Right lobe of liver (tissue), 6 donors: ENCODE measurements around the gene CPN2. TPM values are rescaled to one million over a fixed set of nuclear protein-coding genes. Genes with fewer than 3 reads are reported as not detected.

ENCODE experiments used
- ATAC-seq, 4 donors: fragments of 200-7000 bp; cut with Tn5 transposase; one replicate each; pipeline ENCODE4 v1.9.1; 2020; ENCODE audit warnings: mild to moderate bottlenecking in 4 of 4, moderate library complexity in 4 of 4
- DNase-seq, 3 donors: peaks; one replicate each; pipeline ENCODE4 v3.0.0-alpha.2; 2020
- H3K27ac ChIP-seq, 3 donors: fragments of 200-600 bp; one replicate each; pipeline ENCODE4 v1.8.0; 2022
- H3K27me3 ChIP-seq, 2 donors: fragments of 200-600 bp; one replicate each; pipeline ENCODE4 v1.8.0; 2022
- H3K36me3 ChIP-seq, 4 donors: fragments of 200-600 bp; sonication (generic) in 1 of 4; one replicate each; pipeline versions ENCODE4 v1.5.1 to v1.8.0; 2017 to 2022; ENCODE audit warnings: control low read depth in 1 of 4
- H3K4me1 ChIP-seq, 4 donors: fragments of 200-600 bp; sonication (generic) in 1 of 4; one replicate each; pipeline versions ENCODE4 v1.5.1 to v1.8.0; 2017 to 2022; ENCODE audit warnings: control low read depth in 1 of 4
- H3K4me3 ChIP-seq, 3 donors: fragments of 200-600 bp; one replicate each; pipeline ENCODE4 v1.8.0; 2022
- H3K9me3 ChIP-seq, 4 donors: fragments of 200-600 bp; sonication (generic) in 1 of 4; one replicate each; pipeline versions ENCODE4 v1.5.1 to v1.8.0; 2017 to 2022; ENCODE audit warnings: control low read depth in 1 of 4
- CTCF ChIP-seq, 4 donors: fragments of 200-600 bp in 3 of 4; fragments of 450-650 bp in 1 of 4; IDR thresholded peaks; one replicate each; pipeline versions ENCODE4 v1.5.1 to v1.8.0; 2016 to 2022; ENCODE audit warnings: antibody characterized with exemption in 4 of 4, mild to moderate bottlenecking in 2 of 4
- POLR2A ChIP-seq: fragments of 450-650 bp; IDR thresholded peaks from one replicate; pipeline ENCODE4 v1.6.1; 2017; ENCODE audit warnings: antibody characterized with exemption, mild to moderate bottlenecking
- WGBS: methylation state at CpG from one replicate; pipeline ENCODE4 v1.1.6; 2018; ENCODE audit warnings: low coverage, low lambda C conversion rate; ENCODE audit not compliant: insufficient coverage; ENCODE audit errors: missing lambda C conversion rate; 5-methylcytosine and 5-hydroxymethylcytosine counted together
- intact Hi-C, 2 donors: fragments of 100-400 bp; cut with DNase I; formaldehyde crosslinking; loops; one replicate each; pipeline versions ENCODE4 v1.11.2 to v1.14.1; 2022
- total RNA-seq, 6 experiments: library from RNA; depleted of rRNA in 2 of 6; stranded (reverse); fragments of >200 nt in 2 of 6; fragmentation: NEBNext Ultra II Directional in 3 of 6; extraction: Animal tissue kit (Norgen Biotek cat#: 25700) in 3 of 6; gene quantifications; one replicate each; pipeline versions ENCODE4 v1.1.0 to v1.2.4, GENCODE V29; 2016 to 2023
- donor health status: DM: no; HTN: yes; CAD: no.
- donor health status: DM: no; HTN: no; CAD: no.
- donor health status: DM: no; HTN: no; CAD: no.
- donor health status: DM: no; HTN: yes; CAD: no.
- donor health status: DM: no; HTN: yes; CAD: no.

Gene CPN2
- total RNA-seq, 6 experiments from 2014 or later: 173 to 307 (median 202) TPM

GRCh38 chr3:194307849-194308248 is 43.3 kb downstream of the CPN2 start:
- ATAC-seq: no peak
- H3K4me1 ChIP-seq: no peaks in the 10 kb centered on the region
- intact Hi-C loops: no loop called here
- no peaks in the 10 kb centered on the region for H3K36me3 ChIP-seq
- no peaks in the 10 kb centered on the region for H3K27me3 ChIP-seq
- no peak overlapping the region for H3K27ac ChIP-seq
- 92% methylated on average over 2 of the region's 8 CpGs for WGBS
- TF ChIP-seq POLR2A (no peak), CTCF (IDR thresholded peaks at IDR 0.05) (no peak)
- no peak for DNase-seq
- no peak overlapping the region for H3K4me3 ChIP-seq
- H3K9me3 ChIP-seq: no peaks in the 10 kb centered on the region

GRCh38 chr3:194306771-194307640 is 44.1 kb downstream of the CPN2 start:
- H3K9me3 ChIP-seq: no peaks in the 10 kb centered on the region
- intact Hi-C loops: no loop called here
- ATAC-seq: no peak
- no peak overlapping the region for H3K27ac ChIP-seq
- no peak for DNase-seq
- no peaks in the 10 kb centered on the region for H3K27me3 ChIP-seq
- no peaks in the 10 kb centered on the region for H3K4me1 ChIP-seq
- H3K36me3 ChIP-seq: no peaks in the 10 kb centered on the region
- TF ChIP-seq CTCF (IDR thresholded peaks at IDR 0.05) (no peak), POLR2A (no peak)
- 34% methylated on average over 10 of the region's 13 CpGs for WGBS
- no peak overlapping the region for H3K4me3 ChIP-seq

- Histone ChIP-seq H3K27me3 (no peaks in the 10 kb centered on the region), H3K9me3 (no peaks in the 10 kb centered on the region), H3K36me3 (no peaks in the 10 kb centered on the region), H3K4me3 (no peak overlapping the region), H3K27ac (no peak overlapping the region), H3K4me1 (no peaks in the 10 kb centered on the region)
- no peak for DNase-seq
- WGBS: 40% methylated on average over 1 of the region's 11 CpGs
- ATAC-seq: peak in 1 of 4 donors; percentile 23
- intact Hi-C loops: no loop called here
- TF ChIP-seq POLR2A: no peak
- no peak for TF ChIP-seq CTCF (IDR thresholded peaks at IDR 0.05)
Observed at GRCh38 chr3:194306109-194306686, 44.9 kb downstream of the CPN2 start.

DNA sequence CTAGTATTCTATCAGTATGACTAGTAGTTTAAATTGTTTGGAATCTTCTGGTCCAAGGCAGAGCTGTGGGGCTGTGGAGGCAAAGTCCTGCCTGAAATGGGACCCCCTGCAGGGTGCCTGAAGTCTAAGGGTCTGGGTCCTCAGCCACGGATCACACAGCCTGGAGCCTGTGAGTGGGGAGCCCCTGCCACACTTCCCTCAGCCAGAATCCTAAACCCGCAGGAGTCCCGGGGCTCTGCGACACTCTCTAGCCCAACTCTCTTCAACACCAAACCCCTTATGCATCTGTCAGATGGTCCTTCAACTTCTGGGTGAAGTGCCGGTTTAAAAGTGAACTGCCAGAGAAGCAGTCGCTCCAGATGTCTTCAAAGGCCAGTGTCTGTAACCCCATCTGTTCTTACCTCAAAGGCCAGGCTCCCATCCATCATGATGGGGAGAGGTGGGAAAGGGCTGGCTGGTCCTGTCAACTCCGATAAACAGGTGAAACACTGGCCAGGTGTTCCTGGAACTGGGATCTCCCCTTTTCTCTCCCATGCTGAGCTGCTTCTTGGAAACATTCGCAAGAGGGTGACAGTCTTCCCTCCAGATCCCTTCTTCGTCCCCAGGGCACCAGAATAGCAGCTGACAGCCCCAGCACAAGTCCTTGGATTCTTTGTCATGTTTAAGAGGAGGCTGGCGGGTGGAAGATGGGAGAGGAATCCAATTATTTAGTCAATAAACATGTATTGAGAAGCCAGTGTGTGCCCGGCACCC is 45.6 kb downstream of the CPN2 start:
- 88% methylated on average over 7 of the region's 11 CpGs for WGBS
- H3K27me3 ChIP-seq: no peaks in the 10 kb centered on the region
- intact Hi-C loops: no loop called here
- no peak for DNase-seq
- no peak for ATAC-seq
- TF ChIP-seq CTCF (IDR thresholded peaks at IDR 0.05) (no peak), POLR2A (no peak)
- no peaks in the 10 kb centered on the region for H3K36me3 ChIP-seq
- H3K4me3 ChIP-seq: no peak overlapping the region
- H3K4me1 ChIP-seq: peaks cover 0 to 3% (median 0%) of the 10 kb centered on the region in 4 donors
- no peaks in the 10 kb centered on the region for H3K9me3 ChIP-seq
- no peak overlapping the region for H3K27ac ChIP-seq
